ENCODE results near the gene TUBB4A.
A peak's percentile ranks its signal among the peaks of the same experiment; 100 is the strongest.

Gene TUBB4A

GRCh38 chr19:6465663-6466062 lies 36.4 kb downstream of the TUBB4A start:
- DNase-seq = no peak

DNA sequence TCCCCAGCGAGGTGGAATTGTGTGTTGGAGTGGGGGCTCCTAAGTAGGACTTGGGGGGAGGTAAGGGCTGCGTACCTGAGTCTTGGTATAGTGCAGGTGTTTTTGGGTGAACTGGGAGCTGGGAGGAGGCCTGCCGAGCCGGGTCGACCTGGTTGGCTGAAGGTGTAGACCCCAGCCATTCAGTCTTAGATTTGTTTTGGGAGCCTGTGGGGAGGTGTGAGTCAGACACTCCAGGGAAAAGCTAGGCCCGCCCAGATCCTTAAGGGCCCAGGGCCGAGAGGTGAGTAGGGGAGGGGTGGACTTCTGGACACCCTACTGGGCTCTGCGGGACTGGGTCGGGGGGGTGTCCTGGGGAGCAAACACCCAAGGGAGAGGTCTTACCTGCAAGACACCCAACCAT lies 37.1 kb downstream of the TUBB4A start:
- DNase-seq = no peak

DNA sequence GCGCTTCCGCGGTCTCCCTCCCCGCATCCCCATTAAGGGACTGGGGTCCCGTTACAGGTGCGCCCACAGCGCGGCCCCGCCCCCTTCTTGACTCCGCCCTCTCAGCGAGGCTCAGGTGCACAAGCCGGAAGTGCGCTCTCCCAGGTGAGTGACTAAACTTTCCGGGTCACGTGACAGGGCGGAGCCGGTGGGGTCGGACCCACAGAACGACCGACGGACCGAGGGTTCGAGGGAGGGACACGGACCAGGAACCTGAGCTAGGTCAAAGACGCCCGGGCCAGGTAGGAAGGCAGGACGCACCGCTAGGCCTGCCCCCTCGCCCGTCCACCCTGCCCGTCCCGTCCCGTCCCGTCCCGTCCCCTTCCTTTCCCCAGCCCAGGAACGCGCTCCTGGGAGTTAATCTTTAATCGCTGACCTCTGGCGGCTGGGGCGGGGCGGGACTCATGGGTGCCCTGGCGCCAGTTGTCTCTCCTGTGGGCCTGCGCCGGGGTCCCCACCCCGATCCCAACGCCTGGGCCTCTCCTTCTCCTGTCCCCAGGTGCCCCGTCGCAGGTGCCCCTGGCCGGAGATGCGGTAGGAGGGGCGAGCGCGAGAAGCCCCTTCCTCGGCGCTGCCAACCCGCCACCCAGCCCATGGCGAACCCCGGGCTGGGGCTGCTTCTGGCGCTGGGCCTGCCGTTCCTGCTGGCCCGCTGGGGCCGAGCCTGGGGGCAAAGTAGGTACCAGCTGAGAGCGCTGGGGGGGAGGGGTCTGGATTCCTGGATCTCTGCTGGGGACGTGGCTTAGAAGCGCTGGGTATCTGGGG lies 37.8 kb downstream of the TUBB4A start, which contains the start of gene CRB3:
Gene CRB3 (plus strand): TSS at position 202 of the 804 bp plus-strand sequence. CDS start 431 bp downstream, at position 633.
- DNase-seq = peak; percentile 37

GRCh38 chr19:6460099-6460884 lies 41.8 kb downstream of the TUBB4A start:
- DNase-seq = peak; percentile 99

DNA sequence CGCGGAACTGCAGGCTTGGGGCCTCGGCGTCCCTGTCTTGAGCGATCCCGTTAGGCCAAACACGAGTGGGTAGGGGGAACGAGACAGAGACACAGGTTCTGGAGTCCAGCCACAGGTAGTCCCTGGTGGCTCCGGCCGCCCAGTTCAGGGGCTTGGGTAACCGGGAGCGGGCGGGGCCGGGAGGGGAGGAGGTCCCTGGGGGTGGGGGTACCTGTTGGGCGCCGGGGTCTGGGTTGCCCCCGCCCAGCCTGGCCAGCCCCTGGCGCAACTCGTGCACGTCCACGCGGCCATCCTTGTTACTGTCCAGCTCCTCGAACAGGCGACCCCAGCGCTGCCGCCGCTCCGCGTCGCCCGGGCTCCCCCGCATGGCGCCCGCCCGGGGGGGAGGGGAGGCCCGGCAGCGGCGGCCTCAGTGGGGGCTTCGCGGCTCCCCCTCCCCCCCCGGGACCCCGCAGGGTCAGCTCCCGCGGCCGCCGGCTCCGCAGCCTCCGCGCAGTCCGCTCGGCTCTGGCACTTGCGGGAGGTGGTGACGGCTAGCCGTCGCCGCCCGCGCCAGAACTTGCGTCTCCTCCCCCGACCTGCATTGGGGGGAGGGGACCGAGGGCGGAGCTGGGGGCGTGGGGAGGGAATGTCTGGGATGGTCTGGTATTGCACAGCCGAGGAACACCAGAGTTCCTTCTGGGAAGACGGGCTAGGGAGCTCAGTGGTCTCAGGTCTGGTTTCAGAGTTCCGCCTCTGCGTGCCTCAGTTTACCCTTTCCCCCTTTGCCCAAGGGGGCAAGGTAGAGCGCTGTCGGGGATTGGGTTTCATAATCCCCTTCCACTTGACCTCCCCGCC lies 42.6 kb downstream of the TUBB4A start, which contains the start of gene SLC25A23:
Gene SLC25A23 (minus strand): TSS at position 531 of the 837 bp plus-strand sequence. CDS start 164 bp downstream, at position 367.
- peak; percentile 60 for DNase-seq

DNA sequence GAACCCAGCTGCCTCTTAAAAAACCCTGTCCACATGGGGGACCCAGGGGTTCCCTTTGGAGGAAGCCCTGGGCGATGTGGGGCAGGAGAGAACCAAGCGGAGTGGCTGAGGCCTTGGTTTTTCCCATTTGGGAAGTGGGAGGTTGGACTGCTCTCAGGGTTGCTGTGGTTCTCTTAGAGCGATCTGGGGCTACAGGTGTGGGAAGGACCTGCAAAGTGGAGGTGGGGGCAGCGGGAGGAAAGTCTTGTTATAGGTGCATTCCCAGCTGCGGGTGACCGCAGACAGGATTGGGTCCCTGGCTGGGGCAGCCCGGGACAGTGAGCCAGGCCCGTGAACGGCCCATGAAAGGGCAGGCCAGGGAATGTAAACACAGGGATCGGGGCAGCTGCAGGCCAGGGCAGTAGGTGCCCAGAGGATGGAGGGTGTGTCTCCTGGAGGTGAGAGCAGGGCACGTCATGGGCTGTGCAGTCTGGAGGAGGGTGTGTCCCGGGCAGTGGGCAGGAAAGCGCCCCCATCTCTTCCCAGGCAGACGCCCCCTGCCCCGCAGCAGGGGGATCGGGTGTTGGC lies 43.3 kb downstream of the TUBB4A start:
- DNase-seq = no peak

DNA sequence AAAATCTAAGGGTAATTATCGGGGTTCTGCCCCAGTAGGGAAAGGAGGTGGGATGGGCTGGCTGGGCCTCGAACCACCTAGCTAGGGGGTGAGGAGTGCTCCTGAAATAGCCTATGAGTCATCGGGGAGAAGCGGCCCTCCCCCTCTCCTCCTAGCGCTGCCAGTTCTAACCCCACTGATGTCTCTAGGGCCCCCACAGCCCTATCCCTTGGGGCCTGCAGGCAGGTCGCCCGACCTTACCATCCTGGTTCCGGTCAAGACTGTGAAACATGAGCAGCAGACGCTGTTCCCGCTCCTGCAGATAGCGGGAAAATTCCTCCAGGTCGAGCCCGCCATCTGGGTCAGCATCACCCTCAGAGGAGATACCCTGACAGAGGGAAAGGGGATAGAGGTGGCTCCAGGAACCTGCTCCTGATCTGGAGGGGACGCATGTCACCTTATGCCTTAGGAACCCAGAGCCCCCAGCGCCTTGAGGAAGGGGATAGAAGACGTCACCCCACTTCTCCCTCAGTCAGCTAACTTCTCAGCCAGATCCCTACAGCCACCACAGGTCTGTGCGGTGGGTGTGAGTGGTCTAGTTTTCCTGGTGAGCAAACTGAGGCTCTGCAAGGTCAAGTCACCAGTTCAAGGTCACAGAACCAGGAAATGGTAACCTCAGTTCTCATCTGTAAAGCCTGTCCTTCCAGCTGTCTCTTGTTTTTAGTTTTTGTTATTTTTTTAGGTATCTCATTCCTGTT lies 44.0 kb downstream of the TUBB4A start:
- no peak for DNase-seq

GRCh38 chr19:6455924-6456323 lies 46.2 kb downstream of the TUBB4A start:
- no peak for DNase-seq

DNA sequence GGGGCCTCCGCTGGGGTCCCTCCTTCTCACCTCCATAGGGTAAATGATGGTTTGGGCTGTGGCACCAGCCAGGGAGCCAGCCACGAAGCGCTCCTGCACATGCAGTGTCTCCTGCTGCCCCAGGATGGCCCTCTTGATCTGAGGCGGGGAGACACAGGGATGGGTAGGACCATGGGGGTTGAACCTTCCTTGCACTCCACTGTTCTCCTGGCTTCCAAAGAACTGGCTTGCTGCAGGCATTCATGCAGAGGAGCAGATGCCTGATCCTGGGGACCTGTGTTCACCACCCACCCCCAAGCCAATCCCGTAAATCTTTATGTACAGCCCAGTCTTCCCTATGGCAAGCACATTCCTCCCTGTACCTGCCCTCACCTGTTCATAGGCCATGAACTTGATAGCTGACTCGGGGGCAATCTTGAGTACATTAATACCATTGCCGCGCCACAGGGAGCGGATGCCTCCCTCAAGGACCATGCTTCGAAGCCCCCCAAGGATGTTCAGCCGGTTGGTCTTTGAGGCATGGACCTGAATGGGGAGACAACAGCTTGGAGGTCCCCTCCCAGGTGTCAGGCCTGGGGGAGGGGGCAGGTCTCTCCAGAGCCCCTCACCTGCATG lies 48.1 kb downstream of the TUBB4A start:
- DNase-seq = no peak

GRCh38 chr19:6452899-6453298 lies 49.2 kb downstream of the TUBB4A start:
- DNase-seq = no peak

- no peak for DNase-seq
Measured at GRCh38 chr19:6452223-6452614, 49.9 kb downstream of the TUBB4A start.

DNA sequence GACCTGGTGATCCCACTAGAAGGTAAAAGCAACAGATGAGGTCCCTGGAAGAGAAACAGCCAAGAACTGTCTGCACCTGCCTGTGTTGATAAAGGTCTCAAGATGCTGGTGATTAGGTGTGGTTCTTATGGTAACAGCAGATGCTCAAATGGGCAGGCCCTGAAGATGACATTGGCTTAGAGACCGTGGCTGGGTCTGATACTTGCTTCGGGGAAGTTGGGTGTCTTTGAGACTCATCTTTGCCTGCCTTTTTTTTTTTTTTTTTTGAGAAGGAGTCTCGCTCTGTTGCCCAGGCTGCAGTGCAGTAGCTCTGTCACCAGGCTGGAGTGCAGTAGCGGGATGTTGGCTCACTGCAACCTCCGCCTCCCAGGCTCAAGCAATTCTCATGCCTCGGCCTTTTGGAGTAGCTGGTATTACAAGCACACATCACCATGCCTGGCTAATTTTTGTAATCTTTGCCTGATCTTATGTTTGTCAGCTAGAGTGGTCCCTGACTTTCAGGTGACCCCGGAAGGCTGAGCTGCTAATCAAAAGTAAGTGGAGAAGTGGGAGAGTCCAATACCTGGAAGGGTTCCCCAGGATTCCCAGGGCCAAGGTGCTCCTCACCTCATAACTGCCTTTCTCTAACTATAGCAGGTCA lies 50.4 kb downstream of the TUBB4A start:
- no peak for DNase-seq

GRCh38 chr19:6450166-6450565 lies 51.9 kb downstream of the TUBB4A start:
- no peak for DNase-seq

- no peak for DNase-seq
Measured at GRCh38 chr19:6448045-6448444, 54.1 kb downstream of the TUBB4A start.

DNA sequence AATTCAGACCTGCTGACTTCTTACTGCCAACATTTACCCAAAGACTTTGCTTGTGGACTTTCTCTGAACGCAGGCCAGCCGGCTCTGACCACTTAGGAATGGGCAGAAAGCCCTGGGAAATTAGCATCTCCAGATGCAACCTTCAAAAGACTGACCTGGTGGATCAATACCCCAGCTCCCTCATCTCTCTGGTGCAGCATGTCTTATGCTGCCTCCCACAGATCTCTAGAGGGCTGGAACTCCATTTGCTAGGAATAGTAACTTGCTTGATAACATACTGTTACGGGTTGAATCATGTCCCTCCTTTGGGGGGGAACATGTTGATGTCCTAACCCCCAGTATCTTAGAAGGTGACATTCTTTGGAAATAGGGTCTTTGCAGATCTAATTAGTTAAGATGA lies 55.7 kb downstream of the TUBB4A start:
- no peak for DNase-seq
